PC-3 (cell line): ENCODE data around the gene POLDIP3.

Experiments
- CTCF ChIP-seq: fragments of 300-600 bp; sonication (generic); conservative IDR thresholded peaks from 2 replicates; pipeline ENCODE4 v1.5.1; 2017; ENCODE audit warnings: antibody characterized with exemption, low read depth, mild to moderate bottlenecking, low read length
- EZH2 ChIP-seq: fragments of 300-600 bp; sonication (generic); IDR thresholded peaks from one replicate; pipeline ENCODE4 v1.6.1; 2017; ENCODE audit warnings: antibody characterized with exemption, mild to moderate bottlenecking, low read length; ENCODE audit not compliant: unreplicated experiment

GRCh38 chr22:42581762-42582716, 32.6 kb downstream of the POLDIP3 start:
- TF ChIP-seq CTCF, result no peak
- no peak for TF ChIP-seq EZH2
